Fibroblast of lung (primary cell): Measurements from ENCODE around the gene BRINP3.
A peak's percentile ranks its signal among the peaks of the same experiment; 100 is the strongest.

Experiments used
- EZH2 ChIP-seq: IDR thresholded peaks from 2 replicates; pipeline ENCODE4 v1.5.1; 2012; ENCODE audit warnings: low read length, control low read depth, mild to moderate bottlenecking; ENCODE audit errors: missing control alignments
- TF ChIP-seq, protein P1 (sequence below), 2 donors: IDR thresholded peaks in 1 of 2; conservative IDR thresholded peaks in 1 of 2; 1 replicate in 1 of 2; 2 replicates in 1 of 2; pipeline ENCODE4 v1.5.1; 2011 to 2012; ENCODE audit warnings: low read length in 2 of 2, control low read depth in 1 of 2, inconsistent platforms in 1 of 2, low read depth in 1 of 2, mild to moderate bottlenecking in 1 of 2

DNA sequence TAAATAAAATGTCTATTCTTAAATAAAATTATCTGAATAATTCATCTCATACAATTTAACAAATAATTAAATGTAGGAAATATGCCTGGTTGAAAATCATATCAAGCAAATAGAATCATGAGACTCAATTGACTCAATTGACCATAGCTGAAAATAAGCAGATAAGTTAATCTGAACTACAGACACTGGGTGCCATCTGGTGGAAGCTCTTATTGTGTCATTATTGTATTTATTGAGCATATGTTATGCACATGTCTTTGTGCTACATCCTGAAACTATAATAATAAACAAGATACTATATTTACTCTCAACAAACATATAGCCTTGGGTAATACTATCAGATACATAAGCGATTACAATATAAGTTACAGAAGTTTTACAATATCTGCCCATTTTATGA is 41.0 kb downstream of the BRINP3 start:
- TF ChIP-seq, protein P1, sequence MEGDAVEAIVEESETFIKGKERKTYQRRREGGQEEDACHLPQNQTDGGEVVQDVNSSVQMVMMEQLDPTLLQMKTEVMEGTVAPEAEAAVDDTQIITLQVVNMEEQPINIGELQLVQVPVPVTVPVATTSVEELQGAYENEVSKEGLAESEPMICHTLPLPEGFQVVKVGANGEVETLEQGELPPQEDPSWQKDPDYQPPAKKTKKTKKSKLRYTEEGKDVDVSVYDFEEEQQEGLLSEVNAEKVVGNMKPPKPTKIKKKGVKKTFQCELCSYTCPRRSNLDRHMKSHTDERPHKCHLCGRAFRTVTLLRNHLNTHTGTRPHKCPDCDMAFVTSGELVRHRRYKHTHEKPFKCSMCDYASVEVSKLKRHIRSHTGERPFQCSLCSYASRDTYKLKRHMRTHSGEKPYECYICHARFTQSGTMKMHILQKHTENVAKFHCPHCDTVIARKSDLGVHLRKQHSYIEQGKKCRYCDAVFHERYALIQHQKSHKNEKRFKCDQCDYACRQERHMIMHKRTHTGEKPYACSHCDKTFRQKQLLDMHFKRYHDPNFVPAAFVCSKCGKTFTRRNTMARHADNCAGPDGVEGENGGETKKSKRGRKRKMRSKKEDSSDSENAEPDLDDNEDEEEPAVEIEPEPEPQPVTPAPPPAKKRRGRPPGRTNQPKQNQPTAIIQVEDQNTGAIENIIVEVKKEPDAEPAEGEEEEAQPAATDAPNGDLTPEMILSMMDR (conservative IDR thresholded peaks at IDR 0.05 in 1 of 2, IDR thresholded peaks at IDR 0.05 in 1 of 2; ENCODE audit: low read depth in 1 of 2, low read length in 2 of 2): peak in 1 of 2 donors; percentile 41
- no peak for TF ChIP-seq EZH2
